OCI-LY3 (cell line): ENCODE results near the gene PCLO.

ENCODE experiments used
- H2AFZ ChIP-seq: fragments of 200-600, 300-600 bp; shearing (Covaris generic); 2 replicates; pipeline ENCODE4 v1.6.0; 2014; ENCODE audit warnings: antibody characterized with exemption, low read depth, low read length
- H3K27ac ChIP-seq: fragments of 200-600, 300-600 bp; sonication (generic); 2 replicates; pipeline ENCODE4 v1.5.1; 2014; ENCODE audit warnings: mild to moderate bottlenecking, low read length, moderate library complexity, mixed read lengths
- H3K27me3 ChIP-seq: fragments of 200-600, 300-600 bp; sonication (generic); 2 replicates; pipeline ENCODE4 v1.6.1; 2014; ENCODE audit warnings: low read depth, low read length, mixed read lengths
- H3K36me3 ChIP-seq: fragments of 200-600, 300-600 bp; sonication (generic); replicated peaks from 2 replicates; pipeline ENCODE3; 2014; ENCODE audit warnings: low read depth, low read length, mixed read lengths
- H3K4me1 ChIP-seq: fragments of 300-600, 200-600 bp; sonication (generic); 2 replicates; pipeline ENCODE4 v1.6.1; 2014; ENCODE audit warnings: low read length, mixed read lengths
- H3K4me2 ChIP-seq: fragments of 200-600, 300-600 bp; sonication (generic); 2 replicates; pipeline ENCODE4 v1.6.1; 2014; ENCODE audit warnings: low read length, mixed read lengths
- H3K4me3 ChIP-seq: fragments of 300-600, 200-600 bp; sonication (generic); 2 replicates; pipeline ENCODE4 v1.5.1; 2014; ENCODE audit warnings: antibody characterized with exemption, mild to moderate bottlenecking, low read length, moderate library complexity
- H3K79me2 ChIP-seq: fragments of 300-600, 200-600 bp; shearing (Covaris generic); 2 replicates; pipeline ENCODE4 v1.6.1; 2014; ENCODE audit warnings: mild to moderate bottlenecking, low read length, mixed read lengths
- H3K9ac ChIP-seq: fragments of 300-600, 200-600 bp; shearing (Covaris generic); 2 replicates; pipeline ENCODE4 v1.6.0; 2014; ENCODE audit warnings: mild to moderate bottlenecking, low read length, moderate library complexity
- H3K9me3 ChIP-seq: fragments of 200-600, 300-600 bp; shearing (Covaris generic); 2 replicates; pipeline ENCODE4 v1.6.1; 2014; ENCODE audit warnings: low read length, mixed read lengths; ENCODE audit not compliant: insufficient read depth
- H4K20me1 ChIP-seq: fragments of 200-600, 300-600 bp; sonication (generic); 2 replicates; pipeline ENCODE4 v1.6.1; 2016; ENCODE audit warnings: low read length, mixed read lengths; ENCODE audit not compliant: insufficient read depth
- CTCF ChIP-seq: fragments of 200-600, 300-600 bp; sonication (generic); IDR thresholded peaks from 2 replicates; pipeline ENCODE4 v1.5.1; 2014; ENCODE audit warnings: antibody characterized with exemption, low read length, low read depth
- EZH2phosphoT487 ChIP-seq: fragments of 200-600 bp; shearing (Covaris generic); IDR thresholded peaks from 2 replicates; pipeline ENCODE4 v1.6.1; 2018; ENCODE audit warnings: antibody characterized with exemption, mixed run types, low read depth

PCLO gene

GRCh38 chr7:82760831-82761230 lies 401.9 kb downstream of the PCLO start:
- Histone ChIP-seq H3K27ac (no peak overlapping the region), H3K79me2 (no peaks in the 10 kb centered on the region), H3K4me1 (no peaks in the 10 kb centered on the region), H3K9ac (no peak overlapping the region), H3K4me2 (no peak overlapping the region), H3K4me3 (no peak overlapping the region), H3K27me3 (no peaks in the 10 kb centered on the region), H3K9me3 (no peaks in the 10 kb centered on the region), H4K20me1 (no peaks in the 10 kb centered on the region), H2AFZ (no peak overlapping the region), H3K36me3 (no peaks in the 10 kb centered on the region)
- no peak for TF ChIP-seq CTCF
- no peak for TF ChIP-seq EZH2phosphoT487

GRCh38 chr7:82760074-82760473 lies 402.6 kb downstream of the PCLO start:
- H3K4me2 ChIP-seq: no peak overlapping the region
- no peaks in the 10 kb centered on the region for H3K27me3 ChIP-seq
- H3K79me2 ChIP-seq: no peaks in the 10 kb centered on the region
- H3K36me3 ChIP-seq: no peaks in the 10 kb centered on the region
- TF ChIP-seq EZH2phosphoT487: no peak
- TF ChIP-seq CTCF: no peak
- no peak overlapping the region for H3K27ac ChIP-seq
- no peaks in the 10 kb centered on the region for H3K9me3 ChIP-seq
- no peak overlapping the region for H3K4me3 ChIP-seq
- no peaks in the 10 kb centered on the region for H4K20me1 ChIP-seq
- no peaks in the 10 kb centered on the region for H3K4me1 ChIP-seq
- no peak overlapping the region for H3K9ac ChIP-seq
- H2AFZ ChIP-seq: no peak overlapping the region

- Histone ChIP-seq H3K79me2 (no peaks in the 10 kb centered on the region), H2AFZ (no peak overlapping the region), H3K4me3 (no peak overlapping the region), H3K9ac (no peak overlapping the region), H3K9me3 (no peaks in the 10 kb centered on the region), H4K20me1 (no peaks in the 10 kb centered on the region), H3K4me2 (no peak overlapping the region), H3K27me3 (no peaks in the 10 kb centered on the region), H3K4me1 (no peaks in the 10 kb centered on the region), H3K36me3 (no peaks in the 10 kb centered on the region), H3K27ac (no peak overlapping the region)
- TF ChIP-seq EZH2phosphoT487 (no peak), CTCF (no peak)
Observed at GRCh38 chr7:82755705-82756551, 406.8 kb downstream of the PCLO start.

GRCh38 chr7:82750007-82750406 lies 412.7 kb downstream of the PCLO start:
- no peak overlapping the region for H2AFZ ChIP-seq
- no peaks in the 10 kb centered on the region for H3K9me3 ChIP-seq
- H3K27me3 ChIP-seq: no peaks in the 10 kb centered on the region
- no peak overlapping the region for H3K9ac ChIP-seq
- no peaks in the 10 kb centered on the region for H3K36me3 ChIP-seq
- H3K4me3 ChIP-seq: no peak overlapping the region
- H3K4me2 ChIP-seq: no peak overlapping the region
- no peak overlapping the region for H3K27ac ChIP-seq
- no peaks in the 10 kb centered on the region for H4K20me1 ChIP-seq
- H3K79me2 ChIP-seq: no peaks in the 10 kb centered on the region
- H3K4me1 ChIP-seq: no peaks in the 10 kb centered on the region
- TF ChIP-seq EZH2phosphoT487 (no peak), CTCF (no peak)
